GM18870 (cell line): ENCODE measurements around the gene KIF21B.

ENCODE experiments used
- ATAC-seq: cut with Tn5 transposase; IDR thresholded peaks from one replicate; pipeline ENCODE4 v1.9.1; 2021; ENCODE audit warnings: moderate library complexity; ENCODE audit not compliant: unreplicated experiment

Gene KIF21B

GRCh38 chr1:201049248-201049831, 25.8 kb upstream of the KIF21B start:
- ATAC-seq: no peak

DNA sequence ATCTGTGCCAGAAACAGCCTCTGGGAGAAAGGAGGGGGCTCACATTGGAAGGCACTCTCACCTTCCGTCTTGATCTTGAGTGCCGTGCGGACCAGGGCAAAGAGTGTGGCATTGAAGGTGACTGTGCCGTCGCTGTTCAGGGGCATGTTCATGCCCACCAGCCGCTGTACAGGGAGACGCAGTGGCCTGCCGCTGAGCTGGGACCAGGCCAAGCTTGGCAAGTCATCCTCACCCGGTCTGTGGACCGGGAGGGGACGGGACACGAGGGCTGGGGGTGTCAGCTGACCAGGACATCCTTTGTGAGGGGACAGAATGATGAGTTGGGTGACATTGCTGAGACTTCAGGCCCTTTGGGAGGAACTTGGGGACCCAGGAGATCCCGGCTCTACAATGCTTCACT, 25.0 kb upstream of the KIF21B start:
- no peak for ATAC-seq

- no peak for ATAC-seq
These were observed 20.6 kb upstream of the KIF21B start for GRCh38 chr1:201044119-201044518.

- peak; percentile 61 for ATAC-seq
These were observed 19.4 kb upstream of the KIF21B start for GRCh38 chr1:201042779-201043461.

- no peak for ATAC-seq
These were observed 17.5 kb upstream of the KIF21B start for GRCh38 chr1:201041011-201041410.

GRCh38 chr1:201039876-201040275, 16.4 kb upstream of the KIF21B start:
- no peak for ATAC-seq

DNA sequence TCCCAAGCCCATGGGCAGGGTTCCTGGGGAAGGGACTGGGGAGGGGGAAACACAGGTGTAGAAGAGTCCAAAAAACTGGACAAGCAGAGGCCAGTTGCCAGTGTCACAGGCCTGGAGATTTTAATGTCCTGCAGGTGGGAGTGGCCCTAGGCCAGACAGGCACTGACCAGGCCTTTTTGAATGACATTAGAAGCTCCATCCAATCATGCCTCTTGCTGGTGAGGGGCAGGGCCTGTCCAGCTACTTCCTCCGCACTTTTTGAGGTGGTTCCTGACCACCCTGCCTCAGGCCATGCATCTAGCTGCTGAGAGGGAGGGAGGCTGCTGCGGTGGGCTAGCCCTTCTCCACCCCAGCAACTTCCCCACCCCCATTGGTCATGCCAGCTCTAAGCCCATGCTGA, 15.9 kb upstream of the KIF21B start:
- ATAC-seq: no peak

DNA sequence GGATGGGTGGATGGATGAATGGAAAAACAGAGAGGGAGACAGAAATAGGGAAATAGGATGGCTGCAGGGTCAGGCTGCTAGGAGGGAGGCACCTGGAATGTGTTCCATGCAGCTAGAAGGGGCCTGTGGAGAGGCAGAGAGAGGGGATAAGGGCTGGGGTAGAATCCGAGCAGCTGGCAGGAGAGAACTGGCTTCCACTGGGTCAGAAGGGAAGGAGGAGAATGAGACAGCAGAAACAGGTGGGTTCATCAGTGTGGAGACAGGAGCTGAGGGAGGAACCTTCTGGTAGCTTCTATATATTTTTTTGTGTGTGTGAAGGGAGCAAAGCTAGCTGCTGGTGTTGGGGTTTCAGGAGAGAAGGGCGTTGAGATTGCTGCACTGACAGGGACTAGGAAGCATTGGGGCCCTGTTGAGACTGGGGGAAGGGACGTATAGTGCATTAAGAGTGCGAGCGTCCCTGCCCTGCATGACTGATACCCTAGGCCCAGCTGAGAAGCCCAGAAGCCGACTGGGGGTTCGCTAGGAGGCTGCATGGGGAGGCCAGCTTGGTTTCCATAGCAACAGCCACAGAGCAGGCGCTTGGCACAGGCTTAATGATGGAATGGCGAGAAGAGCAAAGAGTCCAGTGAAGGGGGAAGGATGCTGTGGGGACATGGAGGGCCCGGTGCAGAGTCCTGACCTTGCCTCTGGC, 14.8 kb upstream of the KIF21B start:
- no peak for ATAC-seq

- no peak for ATAC-seq
These were observed 12.8 kb upstream of the KIF21B start for GRCh38 chr1:201036188-201036842.

GRCh38 chr1:201034671-201035070, 11.2 kb upstream of the KIF21B start:
- no peak for ATAC-seq

GRCh38 chr1:201032408-201032807, 8.9 kb upstream of the KIF21B start:
- ATAC-seq: no peak

GRCh38 chr1:201028461-201028889, 5.0 kb upstream of the KIF21B start:
- ATAC-seq: no peak

- no peak for ATAC-seq
These were observed 3.3 kb upstream of the KIF21B start for GRCh38 chr1:201026836-201027235.

- no peak for ATAC-seq
These were observed 2.7 kb upstream of the KIF21B start for GRCh38 chr1:201026234-201026633.

DNA sequence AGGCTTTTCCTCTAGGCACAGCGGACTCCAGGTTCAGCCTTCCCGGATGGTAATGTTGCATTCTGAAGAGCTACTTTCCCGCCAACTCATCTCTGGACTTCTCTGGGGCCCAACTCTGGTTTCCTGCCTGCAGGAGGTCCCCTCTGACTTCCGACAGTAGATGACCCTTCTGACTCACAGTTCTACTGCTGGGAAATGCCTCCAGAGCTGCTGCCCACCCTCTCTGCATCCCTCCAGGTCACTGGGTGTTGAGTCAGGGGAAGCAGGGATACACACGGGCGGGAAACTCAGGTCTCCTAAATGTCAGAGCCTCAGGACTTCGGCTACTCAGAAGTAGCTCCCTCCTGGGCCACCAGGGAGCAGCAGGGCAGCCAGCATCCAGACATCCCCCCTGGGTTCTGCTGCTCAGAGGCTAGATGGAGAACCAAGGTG, 2.1 kb upstream of the KIF21B start:
- no peak for ATAC-seq

DNA sequence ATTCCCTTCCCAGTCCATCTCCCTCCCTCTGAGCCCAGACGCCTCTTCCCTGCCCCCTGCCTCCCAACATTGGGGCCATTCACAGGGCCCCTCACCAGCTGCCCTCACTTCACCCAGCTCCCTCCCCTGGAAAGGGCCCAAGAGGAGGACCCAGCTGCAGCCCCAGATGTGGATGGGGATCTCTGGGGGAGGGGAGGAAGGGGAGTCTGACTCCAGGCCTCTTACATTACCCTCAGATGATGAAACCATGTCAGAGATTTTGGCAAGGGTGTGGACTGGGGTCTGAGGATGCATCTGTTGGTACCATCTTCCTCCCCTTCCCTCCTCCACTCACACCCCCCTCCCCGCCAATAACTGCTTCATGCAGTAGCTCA, 1.1 kb upstream of the KIF21B start:
- ATAC-seq: no peak

DNA sequence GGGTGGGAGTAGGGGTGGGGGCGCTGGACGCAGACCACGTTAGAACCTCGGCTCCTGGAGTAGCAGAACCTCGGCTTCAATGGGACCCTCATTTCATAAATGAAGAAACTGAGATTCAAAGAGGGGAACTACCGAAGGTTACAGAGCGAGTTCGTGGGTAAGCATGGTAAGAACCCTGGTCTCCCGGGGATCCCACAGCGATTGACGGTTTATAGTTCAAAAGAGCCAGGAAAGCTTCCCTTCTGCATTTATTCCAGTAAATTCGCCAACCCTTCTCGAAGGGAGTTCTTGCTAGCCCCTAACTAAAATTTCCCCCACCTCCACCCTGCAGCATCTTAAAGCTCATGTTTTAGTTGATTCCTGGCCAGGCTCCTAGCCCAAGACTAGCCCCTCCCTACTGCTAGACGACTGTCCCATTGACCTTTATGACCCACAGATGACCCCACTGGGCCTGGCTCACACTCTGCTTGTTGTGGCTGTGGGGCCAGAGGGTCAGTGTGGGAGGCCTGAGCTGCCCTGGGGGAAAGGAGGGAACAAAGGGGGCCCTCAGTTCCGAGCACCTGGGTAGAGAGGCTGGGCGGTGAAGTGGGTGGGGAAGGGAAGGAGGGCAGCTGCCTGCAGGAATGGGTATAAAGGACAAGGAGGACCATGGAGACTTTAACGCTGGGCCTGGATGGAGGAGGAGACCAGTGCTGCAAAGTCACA, 558 bp upstream of the KIF21B start:
- ATAC-seq: no peak

- ATAC-seq: no peak
These were observed 546 bp downstream of the KIF21B start for GRCh38 chr1:201022820-201023516.

- ATAC-seq: no peak
These were observed 1.1 kb downstream of the KIF21B start for GRCh38 chr1:201022493-201022819.

GRCh38 chr1:201021630-201022492, 1.7 kb downstream of the KIF21B start:
- ATAC-seq: no peak
